Thoracic aorta (tissue), 2 donors: Measurements from ENCODE around the gene ZNF813. TPM values are rescaled to one million over a fixed set of nuclear protein-coding genes. Genes with fewer than 3 reads are reported as not detected.
"Not testable (repeated sequence)": the region's sequence is repeated elsewhere in the genome, so short reads cannot be mapped to it uniquely, and the experiment has no call there.

Experiments
- ATAC-seq: fragments of 150-250 bp; one replicate; pipeline ENCODE4 v1.8.0; 2017; ENCODE audit warnings: low read depth; ENCODE audit not compliant: insufficient number of reproducible peaks, low FRiP score
- DNase-seq: peaks from one replicate; pipeline ENCODE4 v3.0.0-alpha.2; 2020; ENCODE audit warnings: low spot score
- H3K27ac ChIP-seq, 2 donors: fragments of 200-600 bp; sonication (generic); 1 replicate in 1 of 2; 2 replicates in 1 of 2; pipeline ENCODE4 v1.5.1; 2016; ENCODE audit warnings: mild to moderate bottlenecking in 2 of 2, moderate library complexity in 2 of 2
- H3K27me3 ChIP-seq: fragments of 200-600 bp; sonication (generic); replicated peaks from 2 replicates; pipeline ENCODE4 v1.6.0; 2016; ENCODE audit warnings: mild to moderate bottlenecking; ENCODE audit not compliant: insufficient read depth
- H3K36me3 ChIP-seq: fragments of 200-600 bp; sonication (generic); one replicate; pipeline ENCODE4 v1.5.1; 2016
- H3K4me1 ChIP-seq, 2 donors: fragments of 200-600 bp; sonication (generic); 1 replicate in 1 of 2; 2 replicates in 1 of 2; pipeline versions ENCODE4 v1.5.1 to v1.6.0; 2016; ENCODE audit warnings: low read depth in 2 of 2, mild to moderate bottlenecking in 1 of 2; ENCODE audit not compliant: control insufficient read depth in 1 of 2
- H3K4me3 ChIP-seq: fragments of 200-600 bp; sonication (generic); 2 replicates; pipeline ENCODE4 v1.5.1; 2016; ENCODE audit warnings: mild to moderate bottlenecking
- H3K9me3 ChIP-seq: fragments of 200-600 bp; sonication (generic); 2 replicates; pipeline ENCODE4 v1.5.1; 2016
- total RNA-seq, 2 donors: library from RNA; depleted of rRNA; stranded (reverse); fragments of >200 nt; gene quantifications; one replicate each; pipeline versions ENCODE4 v1.1.0 to v1.2.3, GENCODE V29; 2016
- TF ChIP-seq, protein P1 (sequence below): fragments of 200-600 bp; sonication (generic); IDR thresholded peaks from one replicate; pipeline ENCODE4 v1.5.1; 2019; ENCODE audit warnings: antibody characterized with exemption

ZNF813 gene
- total RNA-seq, 2 donors from 2014 or later = 0.81 to 3.0 TPM

DNA sequence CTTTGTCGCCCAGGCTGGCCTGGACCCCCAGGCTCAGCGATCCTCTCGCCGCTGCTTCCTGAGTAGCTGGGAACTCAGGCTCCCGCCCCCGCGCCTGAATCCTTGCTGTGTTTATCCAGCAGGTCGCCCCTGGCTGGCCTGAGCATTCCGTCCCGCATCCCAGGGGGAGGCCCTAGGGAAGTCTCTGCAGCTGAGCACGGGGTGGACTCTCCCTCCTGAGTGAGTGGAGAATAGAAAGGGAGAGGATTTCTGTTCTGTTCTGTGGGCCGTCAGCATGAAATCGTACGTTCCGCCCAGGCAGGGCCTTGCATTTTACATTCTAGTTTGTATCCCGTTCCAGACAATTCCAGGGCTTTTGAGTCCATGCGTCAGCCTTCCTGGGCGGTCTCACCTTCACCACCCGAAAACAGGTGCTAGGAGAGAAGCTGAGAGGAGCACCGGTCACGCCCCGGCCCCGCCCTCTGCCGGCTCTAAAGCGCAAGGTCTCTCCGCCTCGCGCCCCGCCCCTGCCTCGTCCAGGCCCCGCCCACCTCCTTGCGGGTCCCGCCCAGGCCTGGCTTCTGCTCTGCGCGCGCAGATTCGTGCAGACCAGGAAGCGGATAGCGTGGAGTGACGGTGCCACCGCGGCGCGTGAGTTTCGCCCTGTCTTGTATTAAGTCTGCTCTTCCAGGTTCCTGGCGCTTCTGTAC is 36.0 kb upstream of the ZNF813 start, which contains the start of gene ZNF761:
Gene ZNF761, plus strand, starts transcription at position 586 of the 689 bp plus-strand sequence. CDS start 15,285 bp downstream, outside the sequence.
- Histone ChIP-seq H3K4me1 (peaks cover 0 to 2% of the 10 kb centered on the region in 2 donors), H3K27ac (peak within 1 kb of the TSS; percentile 12 to 56), H3K9me3 (no peaks in the 10 kb centered on the region), H3K36me3 (peaks cover 6% of the 10 kb centered on the region), H3K4me3 (peak within 1 kb of the TSS; percentile 82), H3K27me3 (no peaks in the 10 kb centered on the region)
- DNase-seq (peak; percentile 72), ATAC-seq (peak; percentile 99)
- TF ChIP-seq, protein P1, sequence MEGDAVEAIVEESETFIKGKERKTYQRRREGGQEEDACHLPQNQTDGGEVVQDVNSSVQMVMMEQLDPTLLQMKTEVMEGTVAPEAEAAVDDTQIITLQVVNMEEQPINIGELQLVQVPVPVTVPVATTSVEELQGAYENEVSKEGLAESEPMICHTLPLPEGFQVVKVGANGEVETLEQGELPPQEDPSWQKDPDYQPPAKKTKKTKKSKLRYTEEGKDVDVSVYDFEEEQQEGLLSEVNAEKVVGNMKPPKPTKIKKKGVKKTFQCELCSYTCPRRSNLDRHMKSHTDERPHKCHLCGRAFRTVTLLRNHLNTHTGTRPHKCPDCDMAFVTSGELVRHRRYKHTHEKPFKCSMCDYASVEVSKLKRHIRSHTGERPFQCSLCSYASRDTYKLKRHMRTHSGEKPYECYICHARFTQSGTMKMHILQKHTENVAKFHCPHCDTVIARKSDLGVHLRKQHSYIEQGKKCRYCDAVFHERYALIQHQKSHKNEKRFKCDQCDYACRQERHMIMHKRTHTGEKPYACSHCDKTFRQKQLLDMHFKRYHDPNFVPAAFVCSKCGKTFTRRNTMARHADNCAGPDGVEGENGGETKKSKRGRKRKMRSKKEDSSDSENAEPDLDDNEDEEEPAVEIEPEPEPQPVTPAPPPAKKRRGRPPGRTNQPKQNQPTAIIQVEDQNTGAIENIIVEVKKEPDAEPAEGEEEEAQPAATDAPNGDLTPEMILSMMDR = peak; percentile 44

DNA sequence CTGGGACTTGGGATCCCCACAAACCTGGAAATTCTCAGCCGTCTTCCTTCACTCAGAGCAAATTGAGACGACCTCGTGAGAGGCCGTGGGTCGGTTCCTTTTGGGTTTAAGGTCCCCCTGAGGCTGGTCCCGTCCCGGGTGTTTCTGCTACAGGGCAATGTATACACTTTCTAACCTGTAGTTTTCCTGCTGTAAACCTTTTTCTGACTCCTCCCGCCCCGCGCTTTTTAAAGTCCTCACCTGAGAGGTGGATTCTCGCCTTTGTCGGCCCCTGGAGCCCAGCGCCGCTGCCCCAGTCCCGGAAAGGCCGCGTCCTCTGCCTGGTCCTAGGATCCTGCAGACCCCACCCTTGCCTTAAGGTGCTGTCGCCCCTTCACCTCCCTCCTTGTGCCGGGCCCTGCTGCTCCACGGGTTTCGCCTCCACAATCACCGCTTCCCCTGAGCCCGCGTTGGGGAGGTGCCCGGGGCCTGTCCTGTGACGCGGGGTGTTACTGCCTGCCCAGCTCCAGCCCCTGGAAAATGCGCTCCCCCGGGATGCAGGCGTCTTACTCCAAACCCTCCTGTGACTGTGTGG is 35.4 kb upstream of the ZNF813 start:
- DNase-seq = no peak
- no peaks in the 10 kb centered on the region for H3K27me3 ChIP-seq
- TF ChIP-seq, protein P1 = no peak

DNA sequence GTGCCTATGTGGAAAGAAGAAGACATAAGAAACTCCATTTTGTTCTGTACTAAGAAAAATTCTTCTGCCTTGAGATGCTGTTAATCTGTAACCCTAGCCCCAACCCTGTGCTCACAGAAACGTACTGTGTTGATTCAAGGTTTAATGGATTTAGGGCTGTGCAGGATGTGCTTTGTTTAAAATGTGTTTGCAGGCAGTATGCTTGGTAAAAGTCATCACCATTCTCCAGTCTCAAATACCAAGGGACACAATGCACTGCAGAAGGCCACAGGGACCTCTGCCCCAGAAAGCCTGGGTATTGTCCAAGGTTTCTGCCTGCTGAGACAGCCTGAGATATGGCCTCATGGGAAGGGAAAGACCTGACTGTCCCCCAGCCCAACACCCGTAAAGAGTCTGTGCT is 23.7 kb upstream of the ZNF813 start:
- not testable (repeated sequence) for DNase-seq, H3K27me3 ChIP-seq, ATAC-seq, H3K4me1 ChIP-seq, H3K27ac ChIP-seq, H3K4me3 ChIP-seq
- Histone ChIP-seq H3K9me3 (peaks cover 27% of the 10 kb centered on the region), H3K36me3 (peaks cover 58% of the 10 kb centered on the region)

More for the DNA sequence above, 35.4 kb upstream of the ZNF813 start:
- H3K9me3 ChIP-seq = no peaks in the 10 kb centered on the region
- peak overlapping the region; percentile 82 for H3K4me3 ChIP-seq
- no peak for ATAC-seq
- H3K36me3 ChIP-seq = peaks cover 10% of the 10 kb centered on the region
- H3K4me1 ChIP-seq = peaks cover 0 to 2% of the 10 kb centered on the region in 2 donors
- H3K27ac ChIP-seq = peak overlapping the region; percentile 12 to 53

DNA sequence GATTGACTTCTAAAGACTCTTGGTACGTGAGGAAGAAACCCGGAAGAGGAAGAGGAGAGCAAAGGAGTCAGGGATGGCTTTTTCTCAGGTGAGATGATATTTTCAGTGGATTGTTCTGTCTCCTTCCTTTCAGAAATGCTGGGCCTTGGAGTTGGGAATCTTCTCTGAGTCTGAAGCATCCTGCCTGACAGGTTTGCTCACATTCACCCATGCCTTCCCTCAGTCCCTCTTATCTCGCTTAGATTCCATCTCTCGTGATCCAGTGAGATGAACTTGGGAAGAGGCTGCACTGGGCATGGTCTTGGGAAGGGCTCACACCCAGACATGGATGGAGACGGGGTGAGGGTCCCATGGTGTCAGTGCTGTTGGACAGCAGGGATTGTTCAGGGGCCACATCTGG is 20.3 kb upstream of the ZNF813 start:
- not testable (repeated sequence) for DNase-seq, H3K4me3 ChIP-seq, ATAC-seq, H3K27ac ChIP-seq, H3K4me1 ChIP-seq, H3K27me3 ChIP-seq
- peaks cover 71% of the 10 kb centered on the region for H3K36me3 ChIP-seq
- peaks cover 40% of the 10 kb centered on the region for H3K9me3 ChIP-seq

DNA sequence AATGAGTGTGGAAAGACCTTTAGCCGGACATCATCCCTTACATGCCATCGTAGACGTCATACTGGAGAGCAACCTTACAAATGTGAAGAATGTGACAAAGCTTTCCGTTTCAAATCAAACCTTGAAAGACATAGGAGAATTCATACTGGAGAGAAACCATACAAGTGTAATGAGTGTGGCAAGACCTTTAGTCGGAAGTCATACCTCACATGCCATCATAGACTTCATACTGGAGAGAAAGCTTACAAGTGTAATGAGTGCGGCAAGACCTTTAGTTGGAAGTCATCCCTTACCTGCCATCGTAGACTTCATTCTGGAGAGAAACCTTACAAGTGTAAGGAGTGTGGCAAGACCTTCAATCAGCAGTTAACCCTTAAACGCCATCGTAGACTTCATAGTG is 11.7 kb upstream of the ZNF813 start:
- H3K4me3 ChIP-seq = no peak overlapping the region
- TF ChIP-seq, protein P1 = no peak
- no peak overlapping the region for H3K27ac ChIP-seq
- peaks cover 85% of the 10 kb centered on the region for H3K9me3 ChIP-seq
- no peaks in the 10 kb centered on the region for H3K27me3 ChIP-seq
- H3K36me3 ChIP-seq = peaks cover 43% of the 10 kb centered on the region
- H3K4me1 ChIP-seq = no peaks in the 10 kb centered on the region
- no peak for ATAC-seq
- no peak for DNase-seq

DNA sequence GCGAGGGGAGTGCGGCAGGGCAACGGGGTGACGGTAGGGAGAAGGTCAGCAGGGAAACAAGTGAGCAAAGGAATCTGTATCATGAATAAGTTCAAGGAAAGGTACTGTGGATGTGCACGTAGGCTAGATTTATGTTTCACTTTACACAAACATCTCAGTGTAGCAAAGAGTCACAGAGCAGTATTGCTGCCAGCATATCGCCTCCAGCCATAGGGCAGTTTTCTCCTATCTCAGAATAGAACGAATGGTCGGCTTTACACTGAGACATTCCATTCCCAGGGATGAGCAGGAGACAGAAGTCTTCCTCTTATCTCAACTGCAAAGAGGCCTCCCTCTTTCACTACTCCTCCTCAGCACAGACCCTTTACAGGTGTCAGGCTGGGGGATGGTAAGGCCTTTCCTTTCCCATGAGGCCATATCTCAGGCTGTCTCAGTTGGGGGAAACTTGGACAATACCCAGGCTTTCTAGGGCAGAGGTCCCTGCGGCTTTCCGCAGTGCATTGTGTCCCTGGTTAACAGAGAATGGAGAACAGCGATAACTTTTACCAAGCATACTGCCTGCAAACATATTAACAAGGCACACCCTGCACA is 7.3 kb upstream of the ZNF813 start:
- H3K27me3 ChIP-seq, H3K4me1 ChIP-seq, H3K27ac ChIP-seq, H3K36me3 ChIP-seq, DNase-seq, H3K4me3 ChIP-seq, ATAC-seq: not testable (repeated sequence)
- peaks cover 45% of the 10 kb centered on the region for H3K9me3 ChIP-seq
